ENCODE data around the gene NDUFS3.

DNA sequence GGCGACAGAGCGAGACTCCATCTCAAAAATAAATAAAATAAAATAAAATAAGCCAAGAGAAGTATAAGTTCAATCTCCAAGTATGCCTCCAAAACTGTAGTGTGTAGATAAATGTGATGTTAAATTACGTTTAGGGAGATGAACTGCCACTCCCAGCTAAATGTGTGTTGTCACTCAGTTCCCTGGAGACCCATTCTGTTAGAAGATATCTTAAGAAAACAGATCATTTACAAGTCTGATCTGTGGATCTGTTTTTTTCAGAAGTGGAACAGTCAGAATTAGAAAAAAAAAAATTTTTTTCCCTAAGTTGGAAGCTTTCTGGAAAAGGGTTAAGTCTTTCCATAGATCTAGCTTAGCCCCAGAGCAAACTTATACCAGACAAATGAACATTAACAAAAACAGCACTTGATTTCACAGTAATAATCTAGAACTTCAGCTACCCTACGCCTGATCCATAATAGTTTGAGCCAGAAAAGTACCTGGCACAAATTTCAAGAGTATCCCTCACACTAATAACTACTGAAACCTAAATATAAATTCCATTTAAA, 44.1 kb upstream of the NDUFS3 start:
- TF ChIP-seq, protein P1, sequence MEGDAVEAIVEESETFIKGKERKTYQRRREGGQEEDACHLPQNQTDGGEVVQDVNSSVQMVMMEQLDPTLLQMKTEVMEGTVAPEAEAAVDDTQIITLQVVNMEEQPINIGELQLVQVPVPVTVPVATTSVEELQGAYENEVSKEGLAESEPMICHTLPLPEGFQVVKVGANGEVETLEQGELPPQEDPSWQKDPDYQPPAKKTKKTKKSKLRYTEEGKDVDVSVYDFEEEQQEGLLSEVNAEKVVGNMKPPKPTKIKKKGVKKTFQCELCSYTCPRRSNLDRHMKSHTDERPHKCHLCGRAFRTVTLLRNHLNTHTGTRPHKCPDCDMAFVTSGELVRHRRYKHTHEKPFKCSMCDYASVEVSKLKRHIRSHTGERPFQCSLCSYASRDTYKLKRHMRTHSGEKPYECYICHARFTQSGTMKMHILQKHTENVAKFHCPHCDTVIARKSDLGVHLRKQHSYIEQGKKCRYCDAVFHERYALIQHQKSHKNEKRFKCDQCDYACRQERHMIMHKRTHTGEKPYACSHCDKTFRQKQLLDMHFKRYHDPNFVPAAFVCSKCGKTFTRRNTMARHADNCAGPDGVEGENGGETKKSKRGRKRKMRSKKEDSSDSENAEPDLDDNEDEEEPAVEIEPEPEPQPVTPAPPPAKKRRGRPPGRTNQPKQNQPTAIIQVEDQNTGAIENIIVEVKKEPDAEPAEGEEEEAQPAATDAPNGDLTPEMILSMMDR (conservative IDR thresholded peaks at IDR 0.05 in 1 of 2, IDR thresholded peaks at IDR 0.05 in 1 of 2; ENCODE audit: extremely low read depth in 1 of 2, insufficient read depth in 1 of 2, low read depth in 1 of 2, low read length in 2 of 2), result no peak
- no peak for TF ChIP-seq EZH2 (IDR thresholded peaks at IDR 0.05; ENCODE audit: borderline replicate concordance, low read length)
